HG03280 (cell line): ENCODE measurements around the gene SRC.
"Not testable (repeated sequence)": the region's sequence is repeated elsewhere in the genome, so short reads cannot be mapped to it uniquely, and the experiment has no call there.

Experiments
- ATAC-seq: cut with Tn5 transposase; IDR thresholded peaks from one replicate; pipeline ENCODE4 v1.9.1; 2021; ENCODE audit warnings: mild to moderate bottlenecking, moderate library complexity; ENCODE audit not compliant: unreplicated experiment

Gene SRC

DNA sequence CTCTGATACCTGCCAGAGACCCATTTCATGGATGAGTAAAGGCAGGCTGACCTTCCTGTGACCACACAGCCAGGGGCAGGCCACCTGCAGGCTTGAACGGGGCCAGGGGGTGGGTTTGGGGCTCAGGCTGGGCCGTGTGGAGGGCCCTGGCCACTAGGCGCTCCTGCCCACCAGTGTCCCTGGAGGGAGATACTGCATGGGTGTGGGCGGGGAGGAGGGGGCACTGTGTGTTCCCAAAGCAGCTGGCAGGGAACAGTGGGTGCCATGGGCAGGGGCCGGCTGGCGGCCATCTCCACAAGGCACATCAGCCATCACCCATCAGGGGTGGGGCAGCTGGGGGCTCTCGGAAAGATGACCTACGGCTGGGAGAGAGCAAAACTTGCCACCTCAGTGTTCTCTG, 15.4 kb downstream of the SRC start:
- ATAC-seq: no peak

- ATAC-seq: no peak
Measured at GRCh38 chr20:37362231-37362792, 16.4 kb downstream of the SRC start.

- no peak for ATAC-seq
Measured at GRCh38 chr20:37362821-37363220, 16.9 kb downstream of the SRC start.

DNA sequence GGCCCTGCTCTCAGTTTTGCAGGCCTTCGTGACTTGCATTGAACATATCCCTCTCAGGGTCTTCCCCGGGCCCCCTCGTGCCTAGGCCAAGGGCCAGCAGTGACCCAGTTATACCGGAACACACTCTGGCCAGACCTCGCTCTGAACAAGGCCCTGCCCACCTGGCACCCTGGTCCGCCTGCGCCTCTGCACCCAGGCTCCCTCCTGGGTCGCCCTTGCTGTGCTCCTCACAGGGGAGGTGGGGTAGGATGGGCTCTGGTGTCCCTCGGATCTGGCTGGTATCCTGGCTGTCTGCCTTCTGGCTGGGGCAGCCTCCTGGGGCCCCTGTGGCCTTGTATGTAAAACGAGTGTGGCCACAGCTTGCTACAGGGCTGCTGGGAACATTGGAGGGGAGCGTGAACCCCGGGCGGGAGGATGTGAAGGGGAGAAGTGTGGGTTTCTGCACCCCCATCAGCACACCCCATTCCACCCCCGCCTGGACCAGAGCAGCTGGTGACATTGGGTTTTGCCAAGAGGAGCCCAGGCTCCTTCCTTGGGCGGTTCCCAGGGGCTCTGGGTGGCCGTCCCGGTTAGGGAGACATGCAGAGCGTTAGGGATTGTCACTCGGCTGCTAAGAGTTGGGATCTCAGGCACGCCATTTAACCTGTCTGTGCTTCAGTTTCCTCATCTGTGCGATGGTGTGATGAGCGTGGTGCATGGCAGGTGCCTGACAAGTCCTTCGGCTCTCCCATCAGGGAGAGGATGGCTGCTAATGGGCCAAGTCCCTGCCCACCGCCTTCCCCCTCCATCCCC, 17.5 kb downstream of the SRC start:
- no peak for ATAC-seq

DNA sequence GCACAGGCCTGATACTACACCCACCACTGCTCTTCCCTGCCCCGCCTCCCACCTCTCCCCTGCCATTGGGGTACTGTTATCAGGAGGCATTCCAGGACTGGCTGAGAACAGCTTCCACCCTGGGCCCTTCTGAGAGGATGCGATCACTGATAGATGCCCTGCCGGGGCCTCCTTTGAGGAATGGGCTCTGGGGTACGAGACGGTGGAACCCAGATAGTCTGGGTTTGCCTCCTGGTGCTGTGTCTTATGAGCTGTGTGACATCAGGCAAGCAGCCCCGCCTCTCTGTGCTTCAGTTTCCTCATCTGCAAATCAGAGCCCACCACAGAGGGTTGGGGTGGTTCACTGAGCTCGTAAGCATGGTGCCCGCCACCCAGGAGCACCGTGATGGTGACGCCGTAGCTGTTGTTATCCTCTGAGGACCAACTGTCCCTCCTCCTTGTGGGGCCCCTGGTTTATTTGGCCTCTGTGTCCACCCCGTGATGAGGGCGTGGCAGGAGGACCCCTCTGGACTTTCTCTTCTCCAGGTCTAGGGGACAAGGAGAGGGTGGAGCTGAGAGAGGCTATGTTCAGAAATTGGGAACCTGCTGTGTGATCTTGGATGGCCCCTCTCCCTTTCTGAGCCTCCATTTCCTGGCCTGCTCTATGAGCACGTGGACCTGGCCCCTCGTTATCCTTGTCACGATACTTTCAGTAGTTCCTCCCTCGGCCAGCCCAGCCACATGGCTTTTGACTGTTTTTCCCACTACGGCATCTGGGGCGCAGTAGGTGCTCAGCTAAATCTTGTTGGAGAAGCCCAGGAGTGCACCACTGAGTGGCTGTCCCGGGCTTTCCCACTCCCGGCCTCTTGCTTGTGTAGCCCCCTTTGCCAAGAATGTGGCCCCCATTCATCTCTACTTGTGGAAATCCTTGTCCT, 18.3 kb downstream of the SRC start:
- ATAC-seq: no peak

DNA sequence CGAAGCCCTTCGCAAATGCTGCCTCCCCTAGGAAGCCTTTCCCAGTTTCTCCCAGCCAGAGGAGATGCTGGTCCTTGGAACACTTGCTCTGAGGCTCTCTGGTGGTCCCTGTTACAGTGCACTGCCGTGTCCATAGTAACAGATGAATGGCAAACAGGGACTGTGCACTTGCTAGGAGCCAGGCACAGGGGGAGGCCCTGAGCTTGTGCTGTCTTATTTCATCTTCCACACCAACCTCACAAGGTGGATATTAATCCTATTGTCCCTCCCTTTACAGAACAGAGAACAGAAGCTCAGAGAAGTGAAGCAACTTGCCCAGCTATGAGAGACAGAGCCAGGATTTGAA, 19.0 kb downstream of the SRC start:
- no peak for ATAC-seq

DNA sequence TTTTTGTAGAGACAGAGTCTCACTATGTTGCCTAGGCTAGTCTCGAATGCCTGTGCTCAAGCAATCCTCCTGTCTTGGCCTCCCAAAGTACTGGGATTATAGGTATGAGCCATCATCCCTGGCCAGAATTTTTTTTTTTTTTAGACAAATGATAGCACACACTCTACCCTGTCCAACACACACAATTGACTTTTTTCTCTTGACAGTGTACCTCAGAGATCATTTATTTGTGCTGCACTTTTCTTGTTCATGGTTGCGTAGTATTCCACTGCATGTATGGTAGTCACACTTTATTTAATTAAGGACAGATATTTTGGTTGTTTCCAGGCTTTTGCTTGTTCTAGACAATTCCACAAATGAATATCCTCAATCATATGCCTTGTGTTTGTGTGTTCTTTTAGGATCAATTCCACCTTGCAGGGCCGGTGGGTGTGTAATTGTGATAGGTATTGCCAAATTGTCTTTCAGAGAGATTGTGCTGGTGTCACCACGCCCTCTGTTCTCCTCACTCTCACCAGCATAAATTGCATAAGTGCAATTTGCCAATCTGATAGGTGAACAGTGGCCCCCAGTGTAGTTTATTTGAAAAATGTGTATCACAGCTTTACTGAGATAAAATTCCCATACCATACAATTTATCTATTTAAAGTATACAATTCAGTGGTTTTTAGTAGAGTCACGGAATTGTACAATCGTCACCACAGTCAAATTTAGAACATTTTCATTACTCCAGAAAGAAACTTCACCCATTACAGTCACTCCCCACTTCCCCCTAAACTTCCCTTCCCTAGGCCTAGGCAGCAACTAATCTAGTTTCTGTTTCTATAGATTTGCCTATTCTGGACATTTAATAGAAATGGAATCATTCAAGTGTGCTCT, 20.1 kb downstream of the SRC start:
- no peak for ATAC-seq

DNA sequence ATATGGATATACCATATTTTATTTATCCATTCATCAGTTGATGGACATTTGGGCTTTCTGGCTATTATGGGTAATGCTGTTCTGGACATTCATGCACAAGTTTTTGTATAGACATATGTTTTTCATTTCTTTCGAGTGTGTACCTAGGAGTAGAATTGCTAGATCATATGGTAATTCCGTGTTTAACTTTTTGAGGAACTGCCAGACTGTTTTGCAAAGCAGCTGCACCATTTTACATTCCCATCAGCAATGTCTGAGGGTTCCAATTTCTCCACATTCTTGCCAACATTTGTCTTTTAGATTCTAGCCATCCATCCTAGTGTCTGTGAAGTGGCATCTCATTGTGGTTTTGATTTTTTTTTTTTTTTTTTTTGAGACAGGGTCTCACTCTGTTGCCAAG, 20.8 kb downstream of the SRC start:
- no peak for ATAC-seq

DNA sequence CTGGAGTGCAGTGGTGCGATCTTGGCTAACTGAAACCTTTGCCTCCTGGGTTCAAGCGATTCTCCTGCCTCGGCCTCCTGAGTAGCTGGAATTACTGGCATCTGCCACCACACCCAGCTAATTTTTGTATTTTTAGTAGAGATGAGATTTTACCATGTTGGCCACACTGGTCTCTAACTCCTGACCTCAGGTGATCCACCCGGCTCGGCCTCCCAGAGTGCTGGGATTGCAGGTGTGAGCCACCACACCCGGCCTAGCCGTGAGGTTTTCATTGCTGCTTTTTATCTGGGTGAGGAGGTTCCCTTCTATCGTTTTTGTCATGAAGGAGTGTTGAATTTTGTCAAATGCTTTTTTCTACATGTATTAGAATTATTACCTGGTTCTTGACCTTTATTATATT, 23.9 kb downstream of the SRC start:
- no peak for ATAC-seq

DNA sequence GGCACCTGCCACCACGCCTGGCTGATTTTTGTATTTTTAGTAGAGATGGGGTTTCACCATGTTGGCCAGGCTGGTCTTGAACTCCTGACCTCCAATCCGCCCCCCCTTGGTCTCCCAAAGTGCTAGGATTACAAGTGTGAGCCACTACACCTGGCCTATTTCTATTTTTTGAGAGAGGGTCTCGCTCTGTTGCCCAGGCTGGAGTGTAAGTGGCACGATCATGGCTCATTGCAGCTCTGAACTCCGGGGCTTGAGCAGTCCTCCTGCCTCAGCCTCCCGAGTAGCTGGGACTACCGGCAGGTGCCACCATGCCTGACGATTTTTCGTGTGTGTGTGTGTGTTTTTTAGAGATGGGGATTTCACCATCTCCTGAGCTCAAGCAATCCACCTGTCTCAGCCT, 25.9 kb downstream of the SRC start:
- not testable (repeated sequence) for ATAC-seq

GRCh38 chr20:37372441-37372840, 26.5 kb downstream of the SRC start:
- no peak for ATAC-seq

- ATAC-seq: no peak
Measured at GRCh38 chr20:37373020-37373598, 27.2 kb downstream of the SRC start.

DNA sequence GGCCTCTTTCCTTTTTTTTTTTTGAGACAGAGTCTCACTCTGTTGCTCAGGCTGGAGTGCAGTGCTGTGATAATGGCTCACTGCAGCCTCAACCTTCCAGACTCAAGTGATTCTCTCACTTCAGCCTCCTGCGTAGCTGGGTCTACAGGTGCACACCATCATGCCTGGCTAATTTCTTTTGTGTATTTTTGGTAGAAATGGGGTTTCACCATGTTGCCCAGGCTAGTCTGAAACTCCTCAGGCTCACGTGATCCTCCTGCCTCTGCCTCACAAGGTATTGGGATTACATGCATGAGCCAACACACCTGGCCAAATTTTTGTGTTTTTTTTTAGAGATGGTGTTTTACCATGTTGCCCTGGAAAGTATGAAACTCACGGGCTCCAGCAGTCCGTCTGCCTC, 29.3 kb downstream of the SRC start:
- no peak for ATAC-seq

GRCh38 chr20:37376324-37376723, 30.4 kb downstream of the SRC start:
- no peak for ATAC-seq

- no peak for ATAC-seq
Measured at GRCh38 chr20:37376791-37377190, 30.9 kb downstream of the SRC start.

DNA sequence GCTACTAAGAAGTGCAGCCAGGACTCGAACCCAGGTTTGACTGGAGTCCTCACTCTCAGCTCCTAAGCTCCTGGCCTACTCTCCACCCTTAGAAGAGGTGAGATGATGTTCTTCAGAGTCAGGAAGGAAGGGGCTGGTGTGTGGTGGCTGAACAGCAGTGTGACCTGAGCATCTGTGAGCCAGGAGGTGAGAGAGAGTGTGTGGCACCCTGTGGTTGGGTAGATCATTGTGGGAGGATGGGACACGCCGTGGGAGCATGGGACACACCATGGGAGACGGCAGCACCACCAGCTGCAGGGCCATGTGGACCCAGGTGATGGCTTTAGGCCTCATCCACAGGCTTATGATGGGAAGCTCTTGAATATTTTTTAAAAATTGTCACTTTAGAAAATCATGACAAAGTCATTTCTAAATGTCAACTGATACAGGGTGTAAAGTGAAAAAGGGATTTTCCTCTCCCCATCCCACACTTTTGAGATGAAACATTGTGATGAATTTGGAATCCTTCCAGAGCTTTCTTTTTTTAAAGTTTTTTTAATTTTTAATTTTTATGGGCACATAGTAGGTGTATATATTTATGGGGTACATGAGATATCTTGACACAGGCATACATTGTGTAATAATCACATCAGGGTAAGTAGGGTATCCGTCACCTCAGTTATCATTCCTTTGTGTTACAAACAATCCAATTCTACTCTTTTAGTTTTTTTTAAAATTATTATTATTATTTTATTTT, 31.6 kb downstream of the SRC start:
- no peak for ATAC-seq

- ATAC-seq: no peak
Measured at GRCh38 chr20:37378420-37378784, 32.5 kb downstream of the SRC start.

DNA sequence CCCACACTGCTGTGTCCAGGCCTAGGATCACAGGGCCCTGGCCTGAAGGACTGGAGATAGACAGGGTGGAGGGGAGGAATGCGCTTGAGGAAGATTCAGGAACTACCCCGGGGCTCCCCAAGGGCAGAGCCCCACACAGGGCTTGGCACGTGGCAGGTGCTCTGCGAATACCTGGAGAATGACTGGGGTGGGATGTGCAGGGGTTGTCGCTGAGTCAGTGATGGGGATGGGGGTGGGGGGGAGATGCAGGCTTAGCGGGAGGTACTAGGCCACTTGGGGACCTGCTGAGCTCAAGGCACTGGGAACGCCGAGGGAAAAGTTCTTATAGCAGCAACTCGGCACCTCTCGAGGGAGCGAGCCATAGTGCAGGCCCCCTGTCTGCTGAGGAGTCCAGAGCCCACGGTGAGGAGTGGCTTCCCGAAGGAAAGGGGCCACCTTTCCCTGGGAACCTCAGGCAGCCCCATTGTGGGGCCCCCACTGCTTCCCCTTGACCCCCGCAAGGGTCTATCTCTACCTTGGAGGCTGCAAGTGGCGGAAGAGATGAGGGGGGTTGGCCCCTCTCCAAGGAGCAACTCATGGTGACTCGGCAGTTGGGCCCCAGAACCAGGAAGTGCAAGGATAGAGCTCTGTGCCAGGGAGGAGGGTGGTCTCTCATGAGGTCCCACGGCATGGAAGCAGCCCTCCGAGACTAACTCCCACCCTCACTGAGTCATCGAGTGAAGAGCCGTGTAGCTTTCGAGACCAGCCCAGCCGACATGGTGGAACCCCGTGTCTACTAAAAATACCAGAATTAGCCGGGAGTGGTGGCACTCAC, 33.1 kb downstream of the SRC start:
- ATAC-seq: no peak
